T-cell (primary cell): ENCODE measurements around the gene SLN. TPM values are rescaled to one million over a fixed set of nuclear protein-coding genes. Genes with fewer than 3 reads are reported as not detected.
"Not testable (repeated sequence)": the region's sequence is repeated elsewhere in the genome, so short reads cannot be mapped to it uniquely, and the experiment has no call there.

Source experiments
- ATAC-seq, 4 experiments: fragments of 200-7000 bp in 3 of 4; fragments of 150-1000 bp in 1 of 4; cut with Tn5 transposase; replicated peaks in 1 of 4; 1 replicate in 3 of 4; 2 replicates in 1 of 4; pipeline ENCODE4 v1.10.0; 2021; ENCODE audit warnings: moderate library complexity in 3 of 4, mild to moderate bottlenecking in 2 of 4, moderate number of reproducible peaks in 1 of 4
- CTCF ChIA-PET, 2 donors: fragments of 300-600 bp; sonication (Branson Sonifier 250); formaldehyde crosslinking; loops; one replicate each; lab custom pipeline; 2022; ENCODE audit warnings: antibody characterized with exemption in 2 of 2; lab: Charles Lee
- POLR2A ChIA-PET, 2 donors: fragments of 300-600 bp; sonication (Branson Sonifier 250); formaldehyde crosslinking; loops; one replicate each; lab custom pipeline; 2022; ENCODE audit warnings: antibody characterized with exemption in 2 of 2; lab: Charles Lee
- DNase-seq, 35 experiments: peaks; one replicate each; pipeline versions ENCODE4 v3.0.0 to v3.0.0-alpha.2; 2013 to 2023
- H3K27ac ChIP-seq: one replicate; pipeline ENCODE4 v1.5.1; 2013; ENCODE audit warnings: low read length
- H3K27me3 ChIP-seq, 2 experiments: replicated peaks in 1 of 2; 1 replicate in 1 of 2; 2 replicates in 1 of 2; pipeline versions ENCODE4 v1.6.1 to v1.7.0; 2013; ENCODE audit warnings: low read length in 1 of 2, mixed read lengths in 1 of 2; ENCODE audit not compliant: control insufficient read depth in 2 of 2, insufficient read depth in 2 of 2; ENCODE audit errors: extremely low read depth in 1 of 2
- H3K36me3 ChIP-seq, 2 donors: 1 replicate in 1 of 2; 2 replicates in 1 of 2; pipeline versions ENCODE4 v1.6.1 to v1.7.0; 2013; ENCODE audit warnings: low read length in 1 of 2; ENCODE audit not compliant: control insufficient read depth in 2 of 2, insufficient read depth in 1 of 2; ENCODE audit errors: extremely low read depth in 1 of 2
- H3K4me1 ChIP-seq, 2 experiments: 1 replicate in 1 of 2; 2 replicates in 1 of 2; pipeline versions ENCODE4 v1.6.1 to v1.7.0; 2013; ENCODE audit warnings: low read length in 2 of 2, mixed read lengths in 1 of 2; ENCODE audit not compliant: insufficient read depth in 2 of 2, control insufficient read depth in 1 of 2; ENCODE audit errors: extremely low read depth in 1 of 2
- H3K4me3 ChIP-seq, 2 donors: 1 replicate in 1 of 2; 2 replicates in 1 of 2; pipeline versions ENCODE4 v1.5.1 to v1.7.0; 2013; ENCODE audit warnings: mild to moderate bottlenecking in 2 of 2, low read length in 1 of 2, moderate library complexity in 1 of 2; ENCODE audit not compliant: control insufficient read depth in 1 of 2; ENCODE audit errors: extremely low read depth in 1 of 2
- H3K9me3 ChIP-seq: 2 replicates; pipeline ENCODE4 v1.7.0; 2013
- H3K27ac Mint-ChIP-seq, 2 donors: one replicate each; pipeline ENCODE4 v1.8.0; 2020 to 2021; ENCODE audit warnings: mild to moderate bottlenecking in 2 of 2, mixed read lengths in 2 of 2
- H3K27me3 Mint-ChIP-seq, 2 donors: one replicate each; pipeline ENCODE4 v1.8.0; 2021 to 2022; ENCODE audit warnings: mixed read lengths in 2 of 2
- H3K36me3 Mint-ChIP-seq: one replicate; pipeline ENCODE4 v1.8.0; 2021; ENCODE audit warnings: mixed read lengths
- H3K4me1 Mint-ChIP-seq, 3 donors: one replicate each; pipeline ENCODE4 v1.8.0; 2020 to 2022; ENCODE audit warnings: mixed read lengths in 3 of 3, mild to moderate bottlenecking in 1 of 3
- H3K4me3 Mint-ChIP-seq, 3 donors: one replicate each; pipeline ENCODE4 v1.8.0; 2020 to 2022; ENCODE audit warnings: mild to moderate bottlenecking in 3 of 3, mixed read lengths in 3 of 3, moderate library complexity in 3 of 3
- H3K9me3 Mint-ChIP-seq, 3 donors: one replicate each; pipeline ENCODE4 v1.8.0; 2020 to 2022; ENCODE audit warnings: mixed read lengths in 3 of 3
- WGBS: methylation state at CpG from one replicate; pipeline ENCODE4 v1.1.5; 2013; ENCODE audit warnings: missing lambda C conversion rate; ENCODE audit not compliant: insufficient coverage; 5-methylcytosine and 5-hydroxymethylcytosine counted together
- total RNA-seq, 35 experiments: library from RNA in 6 of 35; stranded (reverse) in 6 of 35; fragments of 120-200 nt in 1 of 35; gene quantifications; one replicate each; pipeline versions ENCODE4 v1.2.1 to v1.2.4 and lab custom pipeline; 2013 to 2026

SLN gene
- total RNA-seq: not detected
- 1.3 TPM for total RNA-seq (2013)
- total RNA-seq (lab: John Stamatoyannopoulos, UW): 0 reads per million in 29 experiments

DNA sequence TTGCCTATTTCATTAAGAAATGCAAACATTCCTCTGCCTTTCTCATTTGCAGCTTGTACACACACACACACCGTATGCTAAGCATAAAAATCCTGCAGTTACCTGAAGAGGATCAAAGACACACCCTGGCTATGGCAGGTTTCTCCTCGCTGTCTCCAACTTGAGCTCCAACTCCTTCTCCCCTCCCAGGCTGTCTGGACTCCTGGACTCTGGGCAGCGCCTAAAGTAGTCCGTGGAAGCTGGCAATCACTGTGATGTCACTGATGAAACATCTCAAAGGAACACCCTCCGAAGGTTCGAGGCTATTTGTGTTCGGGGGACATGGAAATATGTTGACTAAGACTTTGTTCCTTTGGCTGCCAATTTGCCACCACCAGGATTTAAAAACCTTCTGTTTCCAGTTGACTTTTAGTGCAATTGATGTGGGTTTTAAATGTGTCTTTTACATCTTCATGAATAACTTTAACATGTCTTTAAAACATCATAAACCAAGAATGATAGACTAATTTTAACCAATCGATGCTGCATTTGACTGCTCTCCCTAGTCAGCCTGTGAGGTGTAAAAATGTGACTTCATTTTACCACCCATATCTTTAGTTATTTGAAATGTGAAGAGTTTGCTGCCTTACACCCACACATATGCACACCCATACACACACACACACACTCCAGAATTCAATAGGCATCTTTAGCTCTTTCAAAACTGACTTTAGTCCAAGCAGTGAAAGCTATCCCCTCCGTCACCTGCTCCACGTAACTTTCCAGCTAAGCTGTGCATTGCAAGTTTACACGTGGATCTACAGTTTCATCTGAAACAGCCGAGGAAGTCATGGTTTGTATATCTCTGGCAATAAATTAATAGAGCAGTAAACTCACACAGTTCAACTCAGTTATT, at the start of gene SLN:
Gene SLN, minus strand, starts transcription at position 196 of the 895 bp plus-strand sequence.
- ATAC-seq (no peak), DNase-seq (no peak)
- 88% methylated on average over 4 of the region's 12 CpGs for WGBS
- H3K4me3 Mint-ChIP-seq: no peak within 1 kb of the TSS
- no peaks in the 10 kb centered on the region for H3K4me1 Mint-ChIP-seq
- peaks cover 0 to 8% of the 10 kb centered on the region in 2 experiments for H3K27me3 ChIP-seq
- no peaks in the 10 kb centered on the region for H3K36me3 ChIP-seq
- H3K9me3 Mint-ChIP-seq: peaks cover 0 to 5% (median 0%) of the 10 kb centered on the region in 3 donors
- no peaks in the 10 kb centered on the region for H3K9me3 ChIP-seq
- ChIA-PET POLR2A (no interaction called here), CTCF (no interaction called here)
- no peak within 1 kb of the TSS for H3K27ac Mint-ChIP-seq
- no peak within 1 kb of the TSS for H3K27ac ChIP-seq
- H3K4me3 ChIP-seq: no peak within 1 kb of the TSS
- H3K27me3 Mint-ChIP-seq: peaks cover 21 to 43% of the 10 kb centered on the region in 2 donors
- no peaks in the 10 kb centered on the region for H3K4me1 ChIP-seq
- no peaks in the 10 kb centered on the region for H3K36me3 Mint-ChIP-seq

DNA sequence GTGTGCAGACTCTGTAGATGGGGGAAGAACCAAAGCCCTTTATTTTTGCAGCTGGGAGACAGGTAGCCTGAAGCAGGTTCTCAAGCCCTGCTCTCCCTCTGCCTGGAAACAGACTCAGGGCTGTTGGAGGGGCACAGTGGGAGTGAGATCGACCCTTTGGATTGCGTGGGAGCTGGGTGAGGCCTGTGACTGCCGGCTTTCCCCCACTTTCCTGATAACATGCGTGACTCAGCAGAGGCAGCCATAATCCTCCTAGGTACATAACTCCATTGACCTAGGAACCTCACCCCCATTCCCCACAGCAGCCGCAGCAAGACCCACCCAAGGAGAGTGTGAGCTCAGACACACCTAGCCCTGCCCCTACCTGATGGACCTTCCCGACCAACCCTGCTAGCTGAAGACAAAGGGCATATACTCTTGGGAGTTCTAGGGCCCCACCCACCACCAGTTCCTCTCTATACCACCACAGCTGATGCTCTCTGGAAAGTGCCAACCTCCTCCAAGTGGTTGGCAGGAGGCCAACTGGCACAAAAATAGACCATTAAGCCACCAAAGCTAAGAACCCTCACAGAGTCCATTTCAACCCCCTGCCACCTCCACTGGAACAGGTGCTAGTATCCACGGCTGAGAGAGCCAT, 47.0 kb upstream of the SLN start:
- POLR2A ChIA-PET, H3K4me1 Mint-ChIP-seq, DNase-seq, H3K9me3 ChIP-seq, CTCF ChIA-PET, ATAC-seq, H3K27ac Mint-ChIP-seq, H3K4me3 Mint-ChIP-seq, H3K9me3 Mint-ChIP-seq, H3K4me3 ChIP-seq, H3K27ac ChIP-seq, H3K36me3 Mint-ChIP-seq, H3K36me3 ChIP-seq, H3K4me1 ChIP-seq: not testable (repeated sequence)
- peaks cover 36 to 49% of the 10 kb centered on the region in 2 donors for H3K27me3 Mint-ChIP-seq
- WGBS: 75% methylated on average over 5 of the region's 7 CpGs
- peaks cover 0 to 19% of the 10 kb centered on the region in 2 experiments for H3K27me3 ChIP-seq

DNA sequence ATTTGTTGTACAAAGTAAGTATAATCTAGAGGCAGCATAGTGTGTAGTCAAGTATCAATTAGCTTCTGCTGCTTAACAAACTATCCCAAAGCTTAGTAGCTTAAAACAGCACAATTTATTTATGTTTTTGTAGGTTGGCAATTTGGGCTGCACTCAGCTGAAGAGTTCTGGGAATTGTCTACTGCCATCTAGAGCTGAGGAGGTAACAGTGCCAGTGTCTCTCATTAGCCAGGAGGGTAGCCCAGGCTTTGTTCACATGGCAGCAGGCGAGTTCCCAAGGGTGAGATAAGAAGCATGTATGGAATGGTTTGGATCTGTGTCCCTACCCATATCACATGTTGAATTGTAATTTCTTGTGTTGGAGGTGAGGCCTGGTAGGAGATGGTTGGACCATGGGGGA, 45.8 kb upstream of the SLN start:
- CTCF ChIA-PET: interaction anchor here in 1 of 2 donors (1.0 kb wide), 1 partner anchor 42 kb away, joined by 3 read pairs; no protein-coding TSS in a partner anchor
- H3K36me3 Mint-ChIP-seq: no peaks in the 10 kb centered on the region
- no peaks in the 10 kb centered on the region for H3K9me3 Mint-ChIP-seq
- POLR2A ChIA-PET: interaction anchor here in 1 of 2 donors (0.6 kb wide), 1 partner anchor 250 kb away, joined by 3 read pairs; no protein-coding TSS in a partner anchor
- H3K4me1 Mint-ChIP-seq: no peaks in the 10 kb centered on the region
- H3K27ac ChIP-seq: no peak overlapping the region
- no peaks in the 10 kb centered on the region for H3K36me3 ChIP-seq
- no peak overlapping the region for H3K4me3 ChIP-seq
- ATAC-seq (no peak), DNase-seq (no peak)
- H3K9me3 ChIP-seq: no peaks in the 10 kb centered on the region
- H3K4me3 Mint-ChIP-seq: no peak overlapping the region
- H3K27me3 Mint-ChIP-seq: peaks cover 35 to 50% of the 10 kb centered on the region in 2 donors
- H3K4me1 ChIP-seq: no peaks in the 10 kb centered on the region
- H3K27me3 ChIP-seq: peaks cover 0 to 19% of the 10 kb centered on the region in 2 experiments
- WGBS: no CpG with 5 or more reads among the region's 1 CpG
- H3K27ac Mint-ChIP-seq: no peak overlapping the region

DNA sequence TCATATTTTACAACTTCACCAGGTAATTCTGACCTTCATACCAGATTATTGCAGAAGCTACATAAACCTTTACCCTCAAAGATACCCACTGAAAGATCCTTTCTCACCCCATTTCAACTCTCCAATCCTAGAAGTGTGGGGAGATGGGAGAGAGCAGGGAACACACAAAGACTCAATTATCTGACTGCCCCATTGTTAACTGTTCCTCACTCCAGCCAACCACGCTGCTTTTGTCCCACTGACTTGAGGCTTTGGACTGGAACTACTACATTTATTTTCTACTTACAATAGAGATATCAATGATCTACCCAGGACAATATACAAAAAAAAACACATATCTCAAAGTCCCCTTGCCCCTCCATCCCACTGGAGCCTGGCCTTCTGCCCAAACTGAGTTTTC, 44.7 kb upstream of the SLN start:
- Mint-ChIP-seq H3K4me1 (no peaks in the 10 kb centered on the region), H3K27ac (no peak overlapping the region), H3K27me3 (peaks cover 37 to 49% of the 10 kb centered on the region in 2 donors), H3K36me3 (no peaks in the 10 kb centered on the region), H3K4me3 (no peak overlapping the region), H3K9me3 (no peaks in the 10 kb centered on the region)
- no peak for DNase-seq
- ATAC-seq: no peak
- peaks cover 0 to 17% of the 10 kb centered on the region in 2 experiments for H3K27me3 ChIP-seq
- no CpG with 5 or more reads among the region's 1 CpG for WGBS
- no peaks in the 10 kb centered on the region for H3K9me3 ChIP-seq
- H3K27ac ChIP-seq: no peak overlapping the region
- ChIA-PET POLR2A (no interaction called here), CTCF (interaction anchor here in 1 of 2 donors (1.0 kb wide), 1 partner anchor 43 kb away, joined by 3 read pairs; no protein-coding TSS in a partner anchor)
- no peaks in the 10 kb centered on the region for H3K4me1 ChIP-seq
- H3K36me3 ChIP-seq: no peaks in the 10 kb centered on the region
- H3K4me3 ChIP-seq: no peak overlapping the region

DNA sequence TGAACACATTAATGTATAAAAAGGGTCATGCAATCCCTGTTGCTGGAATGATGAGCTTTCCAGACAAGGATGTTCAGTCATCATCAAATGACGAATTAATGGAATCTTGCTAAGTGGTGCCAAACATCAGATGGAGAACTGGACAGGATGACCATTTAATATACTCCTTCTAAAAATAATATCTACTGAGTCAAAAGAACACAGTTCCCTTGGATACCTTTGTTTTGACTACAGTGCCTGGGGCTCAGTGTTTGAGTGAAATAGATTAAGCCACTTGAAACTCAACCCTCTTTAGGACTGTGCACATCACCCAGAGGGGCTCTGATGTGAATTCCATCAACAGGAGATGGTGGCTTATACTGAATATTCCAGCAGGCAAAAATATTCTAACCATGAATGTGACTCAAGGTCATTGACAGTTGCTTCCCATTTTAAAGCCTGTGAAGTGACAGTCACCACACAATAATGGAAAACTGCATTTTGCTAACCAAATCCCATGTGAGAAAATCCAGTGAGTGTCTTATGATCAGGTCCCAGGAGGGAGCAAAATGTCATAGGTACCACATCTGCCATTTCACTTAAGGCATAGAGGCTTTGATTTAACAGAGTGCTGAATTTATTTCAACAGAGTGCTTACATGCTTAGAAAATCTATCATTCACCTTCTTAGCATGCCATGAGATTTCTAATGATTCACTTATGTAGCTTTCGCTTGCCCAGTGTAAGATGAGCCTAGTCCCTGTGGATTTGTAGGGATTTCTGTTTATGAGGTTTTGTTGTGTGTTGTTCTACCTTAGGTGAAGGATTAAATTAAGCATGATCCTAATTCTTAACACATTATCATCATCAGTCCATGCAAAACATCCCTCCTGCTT, 41.3 kb upstream of the SLN start:
- POLR2A ChIA-PET: no interaction called here
- Mint-ChIP-seq H3K4me1 (no peaks in the 10 kb centered on the region), H3K9me3 (no peaks in the 10 kb centered on the region), H3K27ac (no peak overlapping the region), H3K4me3 (no peak overlapping the region), H3K36me3 (no peaks in the 10 kb centered on the region), H3K27me3 (peaks cover 23 to 32% of the 10 kb centered on the region in 2 donors)
- no peaks in the 10 kb centered on the region for H3K9me3 ChIP-seq
- ATAC-seq (no peak), DNase-seq (no peak)
- no peak overlapping the region for H3K27ac ChIP-seq
- CTCF ChIA-PET: no interaction called here
- WGBS: no CpG with 5 or more reads among the region's 2 CpGs
- H3K4me1 ChIP-seq: no peaks in the 10 kb centered on the region
- H3K27me3 ChIP-seq: peaks cover 0 to 13% of the 10 kb centered on the region in 2 experiments
- H3K36me3 ChIP-seq: no peaks in the 10 kb centered on the region
- H3K4me3 ChIP-seq: no peak overlapping the region

DNA sequence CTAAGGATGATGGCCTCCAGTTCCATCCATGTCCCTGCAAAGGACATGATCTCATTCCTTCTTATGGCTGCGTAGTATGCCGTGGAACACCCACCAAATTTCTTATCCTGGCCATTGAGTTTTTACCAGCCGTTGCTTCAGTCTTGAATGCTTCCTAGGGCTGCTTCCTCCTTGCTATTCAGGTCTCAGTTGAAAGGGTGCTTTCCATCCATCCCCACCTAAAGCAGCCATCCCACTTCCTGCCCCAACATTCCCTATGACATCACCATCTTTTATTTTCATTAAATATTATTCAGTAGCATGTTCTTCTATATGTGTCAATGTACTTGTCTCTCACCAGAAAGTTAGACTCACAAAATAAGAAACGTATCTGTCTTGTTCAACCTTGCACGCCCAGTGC, 40.7 kb upstream of the SLN start:
- Histone ChIP-seq H3K27ac (no peak overlapping the region), H3K4me3 (no peak overlapping the region), H3K36me3 (no peaks in the 10 kb centered on the region), H3K27me3 (peaks cover 0 to 12% of the 10 kb centered on the region in 2 experiments), H3K9me3 (no peaks in the 10 kb centered on the region), H3K4me1 (no peaks in the 10 kb centered on the region)
- Mint-ChIP-seq H3K36me3 (no peaks in the 10 kb centered on the region), H3K27me3 (peaks cover 19 to 26% of the 10 kb centered on the region in 2 donors), H3K4me1 (no peaks in the 10 kb centered on the region), H3K27ac (no peak overlapping the region), H3K4me3 (no peak overlapping the region), H3K9me3 (no peaks in the 10 kb centered on the region)
- ChIA-PET POLR2A (no interaction called here), CTCF (no interaction called here)
- whole genome bisulfite sequencing: 8% methylated on average over 4 of the region's 5 CpGs
- DNase-seq: no peak
- no peak for ATAC-seq
